HG03108 (cell line): ENCODE results near the gene USP40.
"Not testable (repeated sequence)": the region's sequence is repeated elsewhere in the genome, so short reads cannot be mapped to it uniquely, and the experiment has no call there.

Source experiments
- ATAC-seq: cut with Tn5 transposase; IDR thresholded peaks from one replicate; pipeline ENCODE4 v1.9.1; 2021; ENCODE audit warnings: moderate library complexity; ENCODE audit not compliant: unreplicated experiment

USP40 gene, protein sequence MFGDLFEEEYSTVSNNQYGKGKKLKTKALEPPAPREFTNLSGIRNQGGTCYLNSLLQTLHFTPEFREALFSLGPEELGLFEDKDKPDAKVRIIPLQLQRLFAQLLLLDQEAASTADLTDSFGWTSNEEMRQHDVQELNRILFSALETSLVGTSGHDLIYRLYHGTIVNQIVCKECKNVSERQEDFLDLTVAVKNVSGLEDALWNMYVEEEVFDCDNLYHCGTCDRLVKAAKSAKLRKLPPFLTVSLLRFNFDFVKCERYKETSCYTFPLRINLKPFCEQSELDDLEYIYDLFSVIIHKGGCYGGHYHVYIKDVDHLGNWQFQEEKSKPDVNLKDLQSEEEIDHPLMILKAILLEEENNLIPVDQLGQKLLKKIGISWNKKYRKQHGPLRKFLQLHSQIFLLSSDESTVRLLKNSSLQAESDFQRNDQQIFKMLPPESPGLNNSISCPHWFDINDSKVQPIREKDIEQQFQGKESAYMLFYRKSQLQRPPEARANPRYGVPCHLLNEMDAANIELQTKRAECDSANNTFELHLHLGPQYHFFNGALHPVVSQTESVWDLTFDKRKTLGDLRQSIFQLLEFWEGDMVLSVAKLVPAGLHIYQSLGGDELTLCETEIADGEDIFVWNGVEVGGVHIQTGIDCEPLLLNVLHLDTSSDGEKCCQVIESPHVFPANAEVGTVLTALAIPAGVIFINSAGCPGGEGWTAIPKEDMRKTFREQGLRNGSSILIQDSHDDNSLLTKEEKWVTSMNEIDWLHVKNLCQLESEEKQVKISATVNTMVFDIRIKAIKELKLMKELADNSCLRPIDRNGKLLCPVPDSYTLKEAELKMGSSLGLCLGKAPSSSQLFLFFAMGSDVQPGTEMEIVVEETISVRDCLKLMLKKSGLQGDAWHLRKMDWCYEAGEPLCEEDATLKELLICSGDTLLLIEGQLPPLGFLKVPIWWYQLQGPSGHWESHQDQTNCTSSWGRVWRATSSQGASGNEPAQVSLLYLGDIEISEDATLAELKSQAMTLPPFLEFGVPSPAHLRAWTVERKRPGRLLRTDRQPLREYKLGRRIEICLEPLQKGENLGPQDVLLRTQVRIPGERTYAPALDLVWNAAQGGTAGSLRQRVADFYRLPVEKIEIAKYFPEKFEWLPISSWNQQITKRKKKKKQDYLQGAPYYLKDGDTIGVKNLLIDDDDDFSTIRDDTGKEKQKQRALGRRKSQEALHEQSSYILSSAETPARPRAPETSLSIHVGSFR

DNA sequence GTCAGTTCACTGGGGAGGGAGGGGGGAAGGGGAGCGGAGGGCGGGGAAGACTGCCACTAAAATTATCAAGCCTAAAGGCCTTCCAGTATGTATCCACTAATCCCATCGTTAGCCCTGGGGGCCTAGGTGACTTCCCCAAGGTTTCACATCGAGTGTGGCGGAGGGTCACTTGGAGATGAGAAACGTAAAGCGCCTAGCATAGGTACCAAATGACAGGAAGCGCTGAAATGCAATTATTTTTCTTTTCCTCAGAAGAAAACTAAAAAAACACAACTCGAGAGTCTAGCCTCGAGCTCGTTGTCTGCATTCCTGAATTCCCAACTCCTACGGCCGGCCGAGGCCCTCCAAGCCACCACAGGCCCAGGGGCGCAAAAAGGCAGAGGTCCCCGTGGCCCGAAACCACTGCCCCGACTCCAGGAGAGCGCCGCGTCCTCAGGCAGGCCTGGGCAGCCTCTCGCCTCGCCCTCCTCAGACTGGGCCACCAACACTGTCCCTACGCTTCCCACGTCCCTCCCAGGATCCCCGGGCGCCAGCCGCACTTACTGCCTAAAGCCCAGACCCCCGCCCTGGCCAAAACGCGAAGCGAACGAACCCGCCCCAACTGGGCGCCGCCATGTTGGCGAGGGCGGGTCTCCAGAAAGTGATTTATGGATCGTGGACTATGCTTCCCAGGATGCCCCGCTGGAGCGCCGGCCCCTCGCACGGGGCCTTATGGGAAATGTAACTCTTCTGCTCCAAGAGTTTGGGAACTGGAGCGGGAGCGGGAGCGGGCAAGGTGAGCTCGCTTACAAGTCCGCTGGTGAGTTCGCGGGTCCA is at the start of gene USP40:
USP40 (minus strand) TSS at position 642 of the 816 bp plus-strand sequence. CDS start 1,228 bp downstream, outside the sequence.
- ATAC-seq, result peak; percentile 64

DNA sequence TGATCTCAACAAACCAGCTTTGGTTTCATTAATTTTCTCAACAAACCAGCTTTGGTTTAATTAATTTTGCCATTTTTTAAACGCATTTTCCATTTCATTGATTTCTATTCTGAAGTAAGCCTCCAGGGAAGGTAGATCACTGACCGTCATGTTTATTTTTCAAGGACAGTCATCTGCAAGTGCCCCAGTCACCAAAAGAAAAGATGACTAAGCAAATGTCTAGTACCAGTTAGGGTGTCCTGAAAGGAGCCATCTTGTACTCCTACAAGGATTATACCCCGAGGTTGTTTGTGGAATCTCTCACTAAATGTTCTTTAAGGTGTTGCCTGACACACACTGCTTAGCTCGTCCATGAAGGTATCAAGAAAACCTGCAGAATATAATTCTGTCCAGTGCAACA is 44.7 kb upstream of the USP40 start:
- ATAC-seq, result no peak

DNA sequence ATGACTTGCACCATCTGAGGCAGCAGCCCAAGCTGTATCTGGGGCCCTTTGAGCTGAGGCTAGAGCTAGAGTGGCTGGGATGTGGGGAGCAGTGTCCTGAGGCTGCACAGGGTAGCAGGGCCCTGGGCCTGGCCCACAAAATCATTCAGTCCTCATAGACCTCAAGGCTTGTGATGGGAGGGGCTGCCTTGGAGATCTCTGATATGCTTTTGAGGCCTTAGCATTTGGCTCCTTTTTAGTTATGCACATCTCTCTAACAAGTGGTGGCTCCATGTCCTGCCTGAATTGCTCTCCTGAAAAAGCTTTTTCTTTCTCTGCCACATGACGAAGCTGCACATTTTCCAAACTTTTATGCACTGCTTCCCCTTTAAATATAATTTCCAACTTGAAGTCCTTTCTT is 39.1 kb upstream of the USP40 start:
- no peak for ATAC-seq

DNA sequence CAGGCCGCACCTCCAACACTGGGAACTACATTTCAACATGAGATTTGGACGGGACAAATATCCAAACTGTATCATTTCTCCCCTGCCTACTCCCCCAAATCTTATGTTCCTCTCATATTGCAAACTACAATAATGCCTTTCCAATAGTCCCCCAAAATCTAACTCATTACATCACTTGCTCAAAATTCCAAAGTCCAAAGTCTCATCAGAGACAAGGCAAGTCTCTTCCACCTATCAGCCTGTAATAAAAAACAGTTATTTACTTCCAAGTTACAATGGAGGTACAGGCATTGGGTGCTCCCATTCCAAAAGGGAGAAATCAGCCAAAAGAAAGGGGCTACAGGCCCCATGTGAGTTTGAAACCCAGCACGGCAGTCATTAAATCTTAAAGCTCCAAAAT is 38.2 kb upstream of the USP40 start:
- ATAC-seq, result no peak

DNA sequence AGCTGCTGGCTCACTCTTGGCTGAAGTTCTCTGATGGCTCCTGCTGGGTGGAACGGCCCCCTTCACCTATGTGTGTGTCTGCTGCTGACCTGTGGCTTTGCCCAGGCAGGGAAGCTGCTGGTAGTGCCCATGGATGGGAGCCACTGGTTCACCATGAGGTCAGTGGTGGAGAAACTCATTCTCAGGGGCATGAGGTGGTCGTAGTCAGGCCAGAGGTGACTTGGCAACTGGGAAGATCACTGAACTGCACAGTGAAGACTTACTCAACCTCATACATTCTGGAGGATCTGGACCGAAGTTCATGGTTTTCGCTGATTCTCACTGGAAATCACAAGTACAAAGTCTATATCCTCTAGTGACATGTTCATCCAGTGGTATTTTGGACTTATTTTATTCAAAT is 36.9 kb upstream of the USP40 start:
- no peak for ATAC-seq

DNA sequence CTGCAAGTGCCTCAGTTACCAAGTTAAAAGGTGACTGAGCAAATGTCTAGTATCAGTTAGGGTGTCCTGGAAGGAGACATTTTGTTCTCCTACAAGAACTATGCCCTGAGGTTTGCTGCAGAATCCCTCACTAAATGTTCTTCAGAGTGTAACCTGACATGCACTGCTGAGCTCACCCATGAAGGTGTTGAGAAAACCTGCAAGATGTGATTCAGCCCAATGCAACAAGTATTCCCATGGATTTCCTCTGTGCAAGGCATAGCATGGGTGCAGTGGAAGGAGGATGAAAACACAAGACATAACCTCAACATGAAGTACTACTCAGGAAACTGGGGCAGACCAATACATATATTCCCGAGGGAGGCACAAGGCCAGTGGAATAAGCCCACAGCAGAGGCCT is 35.5 kb upstream of the USP40 start:
- ATAC-seq, result no peak

DNA sequence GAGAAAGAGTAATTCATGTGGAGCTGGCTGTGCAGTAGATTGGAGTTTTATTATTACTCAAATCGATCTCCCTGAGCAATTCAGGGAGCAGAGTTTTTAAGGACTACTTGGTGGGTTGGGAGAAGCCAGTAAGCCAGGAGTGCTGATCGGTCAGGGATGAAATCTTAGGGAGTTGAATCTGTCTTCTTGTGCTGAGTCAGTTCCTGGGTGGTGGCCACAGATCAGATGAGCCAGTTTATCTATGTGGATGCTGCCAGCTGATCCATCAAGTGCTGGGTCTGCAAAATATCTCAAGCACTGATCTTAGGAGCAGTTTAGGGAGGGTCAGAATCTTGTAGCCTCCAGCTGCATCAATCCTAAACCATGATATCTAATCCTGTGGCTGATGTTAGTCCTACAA is 33.8 kb upstream of the USP40 start:
- ATAC-seq, result no peak

DNA sequence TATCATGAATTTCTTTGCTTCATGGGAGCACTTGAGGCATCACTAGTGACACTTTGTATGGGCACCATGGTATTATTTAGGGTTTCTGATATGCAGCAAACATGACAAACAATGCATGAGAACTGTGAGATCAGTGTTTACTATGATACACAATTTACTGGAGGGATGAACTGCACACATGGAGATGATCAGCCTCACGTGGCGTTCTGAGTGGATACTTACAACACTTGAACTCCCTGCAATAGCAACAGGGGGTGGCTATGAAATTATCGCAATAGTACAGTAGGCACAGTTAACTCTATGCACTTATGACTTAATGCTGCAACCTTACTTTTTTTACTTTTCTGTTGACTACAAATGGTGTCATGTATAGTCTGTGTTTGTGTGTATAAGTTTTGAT is 32.4 kb upstream of the USP40 start:
- ATAC-seq, result no peak

DNA sequence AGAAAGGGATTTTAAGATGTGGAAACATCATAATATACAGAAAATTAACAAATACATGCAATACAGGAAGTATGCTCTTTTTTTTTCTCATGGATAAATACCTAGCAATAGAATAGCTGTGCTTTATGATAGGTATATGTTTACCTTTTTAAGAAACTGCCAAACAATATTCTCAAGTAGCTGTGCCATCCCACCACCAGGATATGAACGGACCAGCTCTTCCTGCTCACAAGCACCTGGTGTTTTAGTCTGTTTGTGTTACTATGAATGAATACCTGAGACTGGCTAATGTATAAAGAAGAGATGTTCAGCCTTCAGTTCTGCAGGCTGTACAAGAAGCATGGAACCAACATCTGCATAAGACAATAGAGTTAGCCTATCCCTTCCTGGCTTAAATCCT is 30.9 kb upstream of the USP40 start:
- no peak for ATAC-seq

DNA sequence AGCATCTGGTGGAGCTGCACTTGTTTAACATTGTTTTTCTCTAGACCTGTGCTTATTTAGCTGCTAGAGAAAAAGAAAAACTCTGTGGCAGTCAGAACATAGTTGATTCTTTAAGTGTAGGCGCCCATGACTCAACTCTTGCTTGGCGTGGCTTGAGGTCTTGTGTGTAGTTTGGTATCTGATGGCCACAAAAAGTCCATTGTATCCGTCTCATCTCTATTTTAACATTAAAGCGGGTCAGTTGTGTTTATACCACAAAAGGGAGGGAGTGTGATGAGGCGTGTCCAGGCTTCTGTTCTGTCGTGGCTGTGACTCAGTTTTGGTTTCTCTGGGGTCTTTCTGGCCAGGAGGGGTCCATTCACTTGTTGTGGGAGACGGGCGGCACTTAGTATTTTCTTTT is 26.6 kb upstream of the USP40 start:
- ATAC-seq, result no peak

DNA sequence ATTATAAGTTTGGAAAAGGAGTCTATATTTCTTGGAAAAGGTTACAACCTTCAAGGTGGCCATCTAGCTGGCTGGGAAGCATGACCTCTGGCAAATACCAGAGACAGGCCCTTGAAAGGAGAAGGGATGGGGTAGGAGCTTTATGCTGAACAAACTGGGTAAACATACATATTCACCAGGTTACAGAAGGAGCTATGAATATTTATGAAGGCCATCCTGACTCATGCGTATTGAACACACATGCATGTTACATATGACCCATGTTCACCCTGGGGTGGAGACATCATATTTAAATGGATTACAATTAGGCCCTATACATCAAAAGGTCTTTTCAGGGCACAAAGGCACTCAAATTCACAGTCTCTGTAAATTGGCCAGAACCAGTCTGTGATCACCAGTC is 26.1 kb upstream of the USP40 start:
- ATAC-seq, result not testable (repeated sequence)

DNA sequence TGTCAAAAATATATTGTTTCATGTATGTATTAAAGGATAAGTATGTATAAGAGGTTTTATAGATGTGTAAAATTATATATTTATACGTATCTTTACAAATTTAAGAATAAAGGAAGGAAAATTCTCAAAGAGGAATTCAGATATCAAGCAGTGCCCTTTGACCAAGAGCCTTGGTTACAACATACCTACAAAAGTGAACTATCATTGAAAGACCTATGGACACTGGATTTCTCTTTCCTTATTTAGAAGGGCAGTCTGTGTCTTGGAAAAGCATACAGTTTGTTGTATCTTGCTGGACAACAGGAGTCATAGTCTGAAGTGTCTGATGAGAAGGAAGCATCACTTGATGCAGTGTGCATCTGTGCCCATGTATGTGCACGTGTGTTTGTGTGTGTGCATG is 21.8 kb upstream of the USP40 start:
- no peak for ATAC-seq

DNA sequence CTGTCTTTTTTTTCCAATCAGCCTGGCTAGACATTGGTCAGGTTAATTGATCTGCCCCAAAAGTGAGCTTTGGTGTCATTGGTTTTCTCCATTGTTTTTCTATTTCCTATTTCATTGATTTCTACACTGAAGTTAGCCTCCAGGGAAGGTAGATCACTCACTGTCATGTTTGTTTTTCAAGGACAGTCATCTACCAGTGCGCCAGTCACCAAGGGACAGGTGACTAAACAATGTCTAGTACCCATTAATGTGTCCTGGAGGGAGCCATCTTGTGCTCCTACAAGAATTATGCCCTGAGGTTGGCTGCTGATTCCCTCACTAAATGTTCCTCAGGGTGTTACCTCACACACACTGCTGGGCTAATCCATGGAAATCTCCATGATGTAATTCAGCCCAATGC is 17.6 kb upstream of the USP40 start:
- no peak for ATAC-seq

DNA sequence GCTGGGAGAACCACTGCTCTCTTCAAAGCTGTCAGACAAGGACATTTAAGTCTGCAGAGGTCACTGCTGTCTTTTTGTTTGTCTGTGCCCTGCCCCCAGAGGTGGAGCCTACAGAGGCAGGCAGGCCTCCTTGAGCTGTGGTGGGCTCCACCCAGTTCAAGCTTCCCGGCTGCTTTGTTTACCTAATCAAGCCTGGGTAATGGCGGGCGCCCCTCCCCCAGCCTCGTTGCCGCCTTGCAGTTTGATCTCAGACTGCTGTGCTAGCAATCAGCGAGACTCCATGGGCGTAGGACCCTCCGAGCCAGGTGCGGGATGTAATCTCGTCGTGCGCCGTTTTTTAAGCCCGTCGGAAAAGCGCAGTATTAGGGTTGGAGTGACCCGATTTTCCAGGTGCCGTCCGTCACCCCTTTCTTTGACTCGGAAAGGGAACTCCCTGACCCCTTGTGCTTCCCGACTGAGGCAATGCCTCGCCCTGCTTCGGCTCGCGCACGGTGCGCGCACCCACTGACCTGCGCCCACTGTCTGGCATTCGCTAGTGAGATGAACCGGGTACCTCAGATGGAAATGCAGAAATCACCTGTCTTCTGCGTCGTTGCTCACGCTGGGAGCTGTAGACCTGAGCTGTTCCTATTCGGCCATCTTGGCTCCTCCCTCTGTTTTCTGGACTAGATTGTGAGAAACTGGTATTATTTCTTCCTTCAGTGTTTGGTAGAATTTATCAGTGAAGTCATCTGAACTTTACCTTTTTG is 16.8 kb upstream of the USP40 start:
- ATAC-seq, result not testable (repeated sequence)

DNA sequence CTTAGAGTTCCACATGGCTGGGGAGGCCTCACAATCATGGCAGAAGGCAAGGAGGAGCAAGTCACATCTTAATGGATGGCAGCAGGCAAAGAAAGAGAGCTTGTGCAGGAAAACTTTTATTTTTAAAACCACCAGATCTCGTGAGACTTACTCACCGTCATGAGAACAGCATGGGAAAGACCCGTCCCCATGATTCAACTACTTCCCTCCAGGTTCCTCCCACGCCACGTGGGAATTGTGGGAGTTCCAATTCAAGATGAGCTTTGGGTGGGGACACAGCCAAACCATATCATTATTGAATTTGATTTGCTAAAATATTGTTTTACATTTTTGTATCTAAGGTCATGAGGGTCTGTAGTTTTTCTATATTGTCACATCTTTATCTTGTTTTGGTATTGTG is 10.8 kb upstream of the USP40 start:
- not testable (repeated sequence) for ATAC-seq

DNA sequence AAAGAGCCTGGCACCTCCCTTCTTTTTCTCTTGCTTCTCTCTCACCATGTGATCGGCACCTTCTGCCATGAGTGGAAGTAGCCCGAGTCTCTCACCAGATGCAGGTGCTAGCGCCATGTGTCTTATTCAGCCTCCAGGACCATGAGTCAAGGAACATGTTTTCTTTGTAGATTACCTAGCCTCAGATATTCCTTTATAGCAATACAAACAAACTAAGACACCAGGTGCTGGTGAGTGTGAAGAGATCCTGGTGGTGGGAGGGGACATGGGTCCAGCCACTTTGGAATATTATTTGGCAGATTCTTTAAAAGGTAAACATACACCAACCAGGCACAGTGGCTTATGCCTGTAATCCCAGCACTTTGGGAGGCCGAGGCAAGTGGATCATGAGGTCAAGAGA is 5.9 kb upstream of the USP40 start:
- ATAC-seq, result no peak

DNA sequence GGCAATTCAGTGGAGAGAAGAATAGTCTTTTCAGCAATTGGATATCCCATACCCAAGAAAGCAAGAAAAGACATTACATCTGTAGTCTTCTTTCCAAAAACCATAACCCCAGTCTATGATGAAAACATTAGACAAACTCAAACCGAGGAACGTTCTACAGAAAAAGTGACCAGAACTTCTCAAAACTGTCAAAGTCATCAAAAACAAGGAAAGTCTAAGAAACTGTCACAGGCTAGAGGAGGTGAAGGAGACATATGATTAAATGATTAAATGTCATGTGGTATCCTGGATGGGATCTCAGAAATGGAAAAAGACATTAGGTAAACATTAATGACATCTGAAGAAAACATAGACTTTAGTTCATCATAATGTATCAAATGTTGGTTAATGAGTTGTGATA is 4.9 kb upstream of the USP40 start:
- no peak for ATAC-seq

DNA sequence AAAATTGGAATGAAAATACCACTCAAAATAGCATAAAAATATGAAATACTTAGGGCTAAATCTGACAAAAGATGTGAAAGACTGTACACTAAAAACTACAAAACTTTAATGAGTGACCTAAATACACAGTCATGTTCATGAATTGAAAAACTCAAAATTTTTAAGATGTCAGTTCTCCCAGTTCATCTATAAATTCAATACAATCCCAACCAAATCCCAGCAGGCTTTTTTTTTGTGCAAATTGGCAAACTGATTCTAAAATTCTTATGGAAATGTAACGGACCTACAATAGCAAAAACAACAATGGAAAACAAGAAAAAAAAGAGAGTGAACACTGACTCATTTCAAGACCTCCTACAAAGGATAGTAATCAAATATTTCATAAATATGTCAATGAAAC is 4.4 kb upstream of the USP40 start:
- ATAC-seq, result no peak

DNA sequence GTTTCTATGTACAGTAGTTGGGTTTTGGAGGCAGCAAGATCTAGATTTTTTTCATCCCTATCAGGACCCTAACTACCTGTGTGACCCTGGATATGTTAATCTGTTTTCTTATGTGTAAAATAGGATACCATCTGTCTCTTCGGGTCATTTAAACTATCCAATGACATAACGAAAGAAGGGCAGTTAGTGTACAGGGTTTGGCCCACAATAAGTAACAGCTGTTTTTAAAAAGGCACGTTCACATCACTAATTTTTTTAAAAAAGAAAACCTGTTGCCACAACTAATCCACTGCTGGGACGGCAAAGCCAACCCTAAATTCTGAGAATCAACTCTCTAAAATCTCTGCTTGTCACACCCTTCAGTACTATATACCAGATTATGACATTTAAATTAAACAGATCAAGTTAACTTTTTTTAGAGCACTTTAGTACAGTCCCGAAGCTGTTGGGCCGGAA is 869 bp downstream of the USP40 start:
- ATAC-seq, result no peak
